Measurements from ENCODE around the gene LYRM2.

DNA sequence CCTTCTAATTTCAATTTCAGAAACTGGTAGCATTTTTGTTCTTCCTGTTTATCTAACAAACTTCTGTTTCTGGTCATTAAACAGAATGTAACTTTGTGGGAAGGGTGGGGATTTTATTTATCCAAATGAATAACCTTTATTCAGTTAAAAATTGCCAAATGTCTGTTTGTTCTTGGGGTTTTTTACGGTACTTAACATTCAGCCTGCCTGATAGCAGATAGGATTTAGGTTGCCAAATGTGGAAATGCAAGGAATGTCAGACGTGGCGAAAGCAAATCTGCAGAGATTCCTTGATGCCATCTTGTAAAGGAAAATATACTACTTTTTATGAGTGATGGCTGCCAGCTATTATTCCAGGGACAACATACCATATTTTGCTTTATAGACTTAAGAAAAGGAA lies 95.7 kb downstream of the LYRM2 start:
- TF ChIP-seq CTCF (IDR thresholded peaks at IDR 0.05) (no peak), POLR2AphosphoS5 (IDR thresholded peaks at IDR 0.05; ENCODE audit: low read depth, low read length) (no peak)

Measured in Panc1 (cell line).